IMR-90 (cell line): ENCODE results near the gene SLC6A9. TPM values are rescaled to one million over a fixed set of nuclear protein-coding genes. Genes with fewer than 3 reads are reported as not detected.

Source experiments
- ATAC-seq: fragments of 200-7000 bp; cut with Tn5 transposase; 2 replicates; pipeline ENCODE4 v1.9.1; 2020; ENCODE audit warnings: low read depth, mild to moderate bottlenecking, moderate library complexity
- BruUV-seq: library from RNA; stranded (reverse); fragments of 400-500 nt; replicated peaks from 2 replicates; lab custom pipeline; 2021; lab: Mats Ljungman, UMichigan
- CTCF ChIA-PET: fragments of 300-600 bp; formaldehyde crosslinking; extraction: SDS; loops from one replicate; lab custom pipeline; 2021; ENCODE audit warnings: antibody characterized with exemption; lab: Yijun Ruan, JAX
- POLR2A ChIA-PET: fragments of 300-600 bp; sonication (Branson Sonifier 250); formaldehyde crosslinking; loops from one replicate; lab custom pipeline; 2022; ENCODE audit warnings: antibody characterized with exemption; ENCODE audit not compliant: unreplicated experiment; lab: Charles Lee
- DNase-seq: peaks from one replicate; pipeline ENCODE4 v3.0.0; 2013
- H2AFZ ChIP-seq: replicated peaks from 2 replicates; pipeline ENCODE3; 2013; ENCODE audit warnings: low read length, mild to moderate bottlenecking; ENCODE audit not compliant: poor library complexity
- H2AK5ac ChIP-seq: 2 replicates; pipeline ENCODE4 v1.6.1; 2013; ENCODE audit warnings: low read depth, low read length, inconsistent platforms
- H2AK9ac ChIP-seq: replicated peaks from 2 replicates; pipeline ENCODE3; 2013; ENCODE audit warnings: mild to moderate bottlenecking, low read depth, low read length, moderate library complexity; ENCODE audit not compliant: poor library complexity
- H2BK120ac ChIP-seq: 2 replicates; pipeline ENCODE4 v1.6.1; 2013; ENCODE audit warnings: low read depth, low read length, inconsistent platforms
- H2BK15ac ChIP-seq: 3 replicates; pipeline ENCODE4 v1.6.1; 2013; ENCODE audit warnings: low read depth, low read length, inconsistent platforms
- H2BK20ac ChIP-seq: 2 replicates; pipeline ENCODE4 v1.6.1; 2013; ENCODE audit warnings: low read depth, mild to moderate bottlenecking, inconsistent platforms, low read length, moderate library complexity
- H2BK5ac ChIP-seq: 2 replicates; pipeline ENCODE4 v1.6.1; 2013; ENCODE audit warnings: mild to moderate bottlenecking, low read depth, low read length, inconsistent platforms; ENCODE audit not compliant: poor library complexity, severe bottlenecking
- H3K14ac ChIP-seq: replicated peaks from 2 replicates; pipeline ENCODE4 v1.6.1; 2013; ENCODE audit warnings: low read depth, low read length, inconsistent platforms
- H3K18ac ChIP-seq: 2 replicates; pipeline ENCODE4 v1.6.1; 2013; ENCODE audit warnings: low read depth, low read length, control low read depth
- H3K23ac ChIP-seq: 2 replicates; pipeline ENCODE4 v1.6.1; 2013; ENCODE audit warnings: low read depth, low read length, inconsistent platforms
- H3K27ac ChIP-seq: 2 replicates; pipeline ENCODE4 v1.5.1; 2013; ENCODE audit warnings: mild to moderate bottlenecking, control low read depth, low read length; ENCODE audit not compliant: insufficient read depth
- H3K27me3 ChIP-seq: 2 replicates; pipeline ENCODE4 v1.6.1; 2013; ENCODE audit warnings: low read length; ENCODE audit not compliant: control insufficient read depth, insufficient read depth
- H3K36me3 ChIP-seq: 2 replicates; pipeline ENCODE4 v1.6.1; 2013; ENCODE audit warnings: low read length, mixed read lengths; ENCODE audit not compliant: control insufficient read depth, insufficient read depth
- H3K4ac ChIP-seq: 2 replicates; pipeline ENCODE4 v1.6.1; 2013; ENCODE audit warnings: low read depth, low read length, inconsistent platforms
- H3K4me1 ChIP-seq: 2 replicates; pipeline ENCODE4 v1.6.1; 2013; ENCODE audit warnings: low read length, mixed read lengths; ENCODE audit not compliant: control insufficient read depth, insufficient read depth
- H3K4me2 ChIP-seq: 2 replicates; pipeline ENCODE4 v1.6.1; 2013; ENCODE audit warnings: low read depth, mild to moderate bottlenecking, control low read depth, low read length, moderate library complexity
- H3K4me3 ChIP-seq: 2 replicates; pipeline ENCODE4 v1.5.1; 2013; ENCODE audit warnings: low read depth, mild to moderate bottlenecking, control low read depth, low read length, moderate library complexity; ENCODE audit not compliant: insufficient read depth
- H3K56ac ChIP-seq: 2 replicates; pipeline ENCODE4 v1.6.1; 2013; ENCODE audit warnings: low read length, inconsistent platforms; ENCODE audit not compliant: insufficient read depth; ENCODE audit errors: extremely low read depth
- H3K79me1 ChIP-seq, 2 experiments: 2 replicates each; pipeline ENCODE4 v1.6.1; 2013; ENCODE audit warnings: low read length in 2 of 2, inconsistent platforms in 1 of 2, low read depth in 1 of 2
- H3K9ac ChIP-seq: 2 replicates; pipeline ENCODE4 v1.6.1; 2013; ENCODE audit warnings: low read depth, low read length, control low read depth
- H3K9me1 ChIP-seq: 2 replicates; pipeline ENCODE4 v1.6.1; 2013; ENCODE audit warnings: low read length, inconsistent platforms; ENCODE audit not compliant: insufficient read depth
- H3K9me3 ChIP-seq: 2 replicates; pipeline ENCODE4 v1.6.1; 2013; ENCODE audit warnings: low read length; ENCODE audit not compliant: control insufficient read depth, insufficient read depth
- H4K20me1 ChIP-seq: 2 replicates; pipeline ENCODE4 v1.6.1; 2013; ENCODE audit warnings: low read length, inconsistent platforms; ENCODE audit not compliant: insufficient read depth
- H4K5ac ChIP-seq: 2 replicates; pipeline ENCODE4 v1.6.1; 2013; ENCODE audit warnings: mild to moderate bottlenecking, low read depth, low read length, control low read depth
- H4K8ac ChIP-seq, 2 experiments: 2 replicates each; pipeline ENCODE4 v1.6.1; 2013; ENCODE audit warnings: low read depth in 2 of 2, low read length in 2 of 2, control low read depth in 1 of 2, inconsistent platforms in 1 of 2
- H4K91ac ChIP-seq: 2 replicates; pipeline ENCODE4 v1.6.1; 2013; ENCODE audit warnings: low read depth, low read length, inconsistent platforms; ENCODE audit not compliant: insufficient read depth
- BHLHE40 ChIP-seq: fragments of 150-350 bp; IDR thresholded peaks from 2 replicates; pipeline ENCODE4 v1.6.1; 2016; ENCODE audit warnings: mild to moderate bottlenecking, low read depth, low read length
- CEBPB ChIP-seq: IDR thresholded peaks from 2 replicates; pipeline ENCODE4 v1.6.1; 2012; ENCODE audit warnings: low read depth, low read length, improper control_type of control experiment
- CHD1 ChIP-seq: IDR thresholded peaks from 2 replicates; pipeline ENCODE4 v1.6.1; 2012; ENCODE audit warnings: low read depth, low read length, improper control_type of control experiment
- ELK1 ChIP-seq: fragments of 150-350 bp; IDR thresholded peaks from 2 replicates; pipeline ENCODE4 v1.6.1; 2016; ENCODE audit warnings: low read depth, mild to moderate bottlenecking, low read length, moderate library complexity, borderline replicate concordance
- FOS ChIP-seq: fragments of 150-350 bp; IDR thresholded peaks from 2 replicates; pipeline ENCODE4 v1.6.1; 2016; ENCODE audit warnings: low read depth, low read length
- MAFK ChIP-seq: IDR thresholded peaks from 2 replicates; pipeline ENCODE4 v1.6.1; 2012; ENCODE audit warnings: low read depth, low read length, improper control_type of control experiment
- MAZ ChIP-seq: IDR thresholded peaks from 2 replicates; pipeline ENCODE4 v1.6.1; 2012; ENCODE audit warnings: low read depth, mild to moderate bottlenecking, low read length, improper control_type of control experiment, moderate library complexity, borderline replicate concordance
- MXI1 ChIP-seq: IDR thresholded peaks from 2 replicates; pipeline ENCODE4 v1.6.1; 2012; ENCODE audit warnings: low read depth, mild to moderate bottlenecking, low read length, moderate library complexity, borderline replicate concordance
- NFE2L2 ChIP-seq: fragments of 150-350 bp; IDR thresholded peaks from 2 replicates; pipeline ENCODE4 v1.6.1; 2016; ENCODE audit warnings: low read depth, mild to moderate bottlenecking, low read length
- POLR2A ChIP-seq: IDR thresholded peaks from 2 replicates; pipeline ENCODE4 v1.6.1; 2012; ENCODE audit warnings: mild to moderate bottlenecking, low read depth, low read length
- RAD21 ChIP-seq: IDR thresholded peaks from 2 replicates; pipeline ENCODE4 v1.6.1; 2012; ENCODE audit warnings: low read length, improper control_type of control experiment
- RFX5 ChIP-seq: IDR thresholded peaks from 2 replicates; pipeline ENCODE4 v1.8.0; 2012; ENCODE audit warnings: low read depth, mild to moderate bottlenecking, low read length, moderate library complexity
- SMC3 ChIP-seq: fragments of 150-350 bp; IDR thresholded peaks from 2 replicates; pipeline ENCODE4 v1.6.1; 2016; ENCODE audit warnings: low read depth, mild to moderate bottlenecking, antibody characterized with exemption, low read length, moderate library complexity
- USF2 ChIP-seq: fragments of 150-350 bp; IDR thresholded peaks from 2 replicates; pipeline ENCODE4 v1.6.1; 2017; ENCODE audit warnings: mild to moderate bottlenecking, antibody characterized with exemption, low read length, low read depth
- WGBS, 2 experiments: methylation state at CpG; one replicate each; pipeline versions ENCODE4 v1.1.5 to v1.1.7; 2013; ENCODE audit warnings: missing lambda C conversion rate in 2 of 2; ENCODE audit not compliant: insufficient read length in 1 of 2; ENCODE audit errors: extremely low coverage in 2 of 2; 5-methylcytosine and 5-hydroxymethylcytosine counted together
- dilution Hi-C: fragments of 300-500 bp; cut with HindIII; formaldehyde crosslinking; loops from one replicate; pipeline ENCODE4 v1.14.3; 2018; ENCODE audit warnings: low sequenced_read_pairs; ENCODE audit not compliant: unreplicated experiment
- in situ Hi-C: fragments of 300-500 bp; cut with MboI; formaldehyde crosslinking; loops from 3 replicates; pipeline ENCODE4 v1.14.3; 2019; ENCODE audit warnings: low sequenced_read_pairs, inconsistent platforms, mixed read lengths
- intact Hi-C: fragments of 100-400 bp; cut with micrococcal nuclease; formaldehyde crosslinking; loops from 2 replicates; pipeline ENCODE4 v1.10.0; 2022
- polyA plus RNA-seq, 3 experiments: library from polyadenylated mRNA; depleted of rRNA; stranded (reverse); fragments of >200 nt; gene quantifications; 2 replicates each; pipeline ENCODE4 v1.2.3, GENCODE V29; 2012; ENCODE audit warnings: low replicate concordance in 1 of 3
- total RNA-seq: library from RNA; depleted of rRNA; stranded (reverse); fragments of >200 nt; gene quantifications from 2 replicates; pipeline ENCODE4 v1.2.3, GENCODE V29; 2012
- TF ChIP-seq, protein P1 (sequence below): conservative IDR thresholded peaks from 2 replicates; pipeline ENCODE4 v1.5.1; 2012; ENCODE audit warnings: mild to moderate bottlenecking, low read depth, low read length, improper control_type of control experiment

Gene SLC6A9
- total and polyA plus RNA-seq, 2 of the 4 experiments (the other 2 are of a cell fraction) = 2.0 to 6.6 TPM

- H2AK5ac ChIP-seq = no peak overlapping the region
- no peak overlapping the region for H3K4ac ChIP-seq
- ChIA-PET POLR2A (no interaction called here), CTCF (interaction anchor here (0.9 to 1.1 kb wide), 3 partner anchors 28 to 230 kb away, joined by 3 read pairs; no protein-coding TSS in a partner anchor)
- H3K23ac ChIP-seq = no peak overlapping the region
- TF ChIP-seq NFE2L2 (no peak), CEBPB (no peak), MAFK (no peak), USF2 (no peak), BHLHE40 (no peak), MXI1 (no peak), POLR2A (no peak), MAZ (no peak), RAD21 (no peak), CHD1 (no peak), ELK1 (no peak), RFX5 (no peak), FOS (no peak), SMC3 (no peak)
- TF ChIP-seq, protein P1, sequence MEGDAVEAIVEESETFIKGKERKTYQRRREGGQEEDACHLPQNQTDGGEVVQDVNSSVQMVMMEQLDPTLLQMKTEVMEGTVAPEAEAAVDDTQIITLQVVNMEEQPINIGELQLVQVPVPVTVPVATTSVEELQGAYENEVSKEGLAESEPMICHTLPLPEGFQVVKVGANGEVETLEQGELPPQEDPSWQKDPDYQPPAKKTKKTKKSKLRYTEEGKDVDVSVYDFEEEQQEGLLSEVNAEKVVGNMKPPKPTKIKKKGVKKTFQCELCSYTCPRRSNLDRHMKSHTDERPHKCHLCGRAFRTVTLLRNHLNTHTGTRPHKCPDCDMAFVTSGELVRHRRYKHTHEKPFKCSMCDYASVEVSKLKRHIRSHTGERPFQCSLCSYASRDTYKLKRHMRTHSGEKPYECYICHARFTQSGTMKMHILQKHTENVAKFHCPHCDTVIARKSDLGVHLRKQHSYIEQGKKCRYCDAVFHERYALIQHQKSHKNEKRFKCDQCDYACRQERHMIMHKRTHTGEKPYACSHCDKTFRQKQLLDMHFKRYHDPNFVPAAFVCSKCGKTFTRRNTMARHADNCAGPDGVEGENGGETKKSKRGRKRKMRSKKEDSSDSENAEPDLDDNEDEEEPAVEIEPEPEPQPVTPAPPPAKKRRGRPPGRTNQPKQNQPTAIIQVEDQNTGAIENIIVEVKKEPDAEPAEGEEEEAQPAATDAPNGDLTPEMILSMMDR = no peak
- H3K4me1 ChIP-seq = peaks cover 7% of the 10 kb centered on the region
- H4K20me1 ChIP-seq = no peaks in the 10 kb centered on the region
- no peak overlapping the region for H4K8ac ChIP-seq
- no peak overlapping the region for H2BK20ac ChIP-seq
- no peak overlapping the region for H4K91ac ChIP-seq
- H2AFZ ChIP-seq = no peak overlapping the region
- no peak overlapping the region for H3K56ac ChIP-seq
- H2AK9ac ChIP-seq = no peak overlapping the region
- H2BK15ac ChIP-seq = no peak overlapping the region
- H3K4me2 ChIP-seq = no peak overlapping the region
- ATAC-seq (no peak), DNase-seq (no peak)
- no peak overlapping the region for H3K9ac ChIP-seq
- H3K14ac ChIP-seq = no peak overlapping the region
- 88% methylated on average over 3 of the region's 9 CpGs; no CpG with 5 or more reads in 1 of the 2 experiments for WGBS, 2 experiments
- BruUV-seq = no TSS peak
- no peak overlapping the region for H3K18ac ChIP-seq
- H3K9me1 ChIP-seq = no peaks in the 10 kb centered on the region
- in situ Hi-C loops = no loop called here
- H4K5ac ChIP-seq = no peak overlapping the region
- no peak overlapping the region for H3K27ac ChIP-seq
- intact Hi-C loops = no loop called here
- no peak overlapping the region for H3K4me3 ChIP-seq
- no peak overlapping the region for H2BK120ac ChIP-seq
- peaks cover 5% of the 10 kb centered on the region; the same call in 1 of the 2 replicates for H3K36me3 ChIP-seq
- no peaks in the 10 kb centered on the region for H3K9me3 ChIP-seq
- H2BK5ac ChIP-seq = no peak overlapping the region
- H3K27me3 ChIP-seq = no peaks in the 10 kb centered on the region
- dilution Hi-C loops = no loop called here
- no peaks in the 10 kb centered on the region for H3K79me1 ChIP-seq
Measured at GRCh38 chr1:43993206-43993914, 37.9 kb downstream of the SLC6A9 start.
